Stimulated activated CD4-positive, alpha-beta T cell treated with anti-CD3 and anti-CD28 coated beads, Interleukin-15, amount 100 ng/mL, for 48 hours (primary cell): Measurements from ENCODE around the gene CEP89.
"Not testable (repeated sequence)": the region's sequence is repeated elsewhere in the genome, so short reads cannot be mapped to it uniquely, and the experiment has no call there.

Experiments
- DNase-seq, 2 donors: peaks; one replicate each; pipeline ENCODE4 v3.0.0-alpha.2; 2020; ENCODE audit warnings: low read depth in 2 of 2

CEP89 gene

GRCh38 chr19:32837531-32837930 lies 134.2 kb downstream of the CEP89 start:
- DNase-seq = no peak

GRCh38 chr19:32833388-32833787 lies 138.4 kb downstream of the CEP89 start:
- not testable (repeated sequence) for DNase-seq

GRCh38 chr19:32832825-32833224 lies 138.9 kb downstream of the CEP89 start:
- DNase-seq = not testable (repeated sequence)

- DNase-seq = not testable (repeated sequence)
These were observed 139.7 kb downstream of the CEP89 start for GRCh38 chr19:32832094-32832493.

GRCh38 chr19:32831611-32832010 lies 140.1 kb downstream of the CEP89 start:
- no peak for DNase-seq

- no peak for DNase-seq
These were observed 141.3 kb downstream of the CEP89 start for GRCh38 chr19:32830231-32831014.

- DNase-seq = no peak
These were observed 142.3 kb downstream of the CEP89 start for GRCh38 chr19:32829345-32829896.

GRCh38 chr19:32828643-32829344 lies 143.0 kb downstream of the CEP89 start:
- DNase-seq = no peak

GRCh38 chr19:32828139-32828538 lies 143.6 kb downstream of the CEP89 start:
- no peak for DNase-seq
